Measurements from ENCODE around the gene CD99.
"Not testable (repeated sequence)": the region's sequence is repeated elsewhere in the genome, so short reads cannot be mapped to it uniquely, and the experiment has no call there.

Gene CD99

DNA sequence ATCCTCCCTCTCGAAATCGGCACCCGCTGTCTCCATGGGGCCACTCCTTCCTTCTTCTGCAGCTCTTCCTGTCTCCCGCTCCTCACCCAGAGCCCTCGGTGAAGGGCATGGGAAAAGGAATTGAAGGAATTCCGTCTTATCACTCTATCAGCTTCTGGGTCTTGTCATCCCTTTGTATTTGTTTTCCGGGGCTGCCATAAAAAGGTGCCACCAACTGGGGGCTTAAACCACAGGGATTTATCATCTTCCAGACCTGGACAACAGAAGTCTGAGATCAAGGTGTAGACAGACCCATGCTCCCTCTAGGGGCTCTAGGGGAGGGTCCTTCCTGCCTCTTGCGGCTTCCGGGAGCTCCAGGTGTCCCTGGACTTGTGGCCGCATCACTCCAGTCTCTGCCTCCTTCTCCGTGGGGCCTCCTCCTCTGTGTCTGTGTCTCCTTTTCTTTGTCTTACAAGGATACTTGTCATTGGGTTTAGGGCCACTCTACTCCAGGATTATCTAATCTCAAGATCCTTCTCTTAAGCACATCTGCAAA is 24.0 kb downstream of the CD99 start:
- H3K4me1 Mint-ChIP-seq: peaks cover 6% of the 10 kb centered on the region
- H3K4me3 Mint-ChIP-seq: no peak overlapping the region
- no peak overlapping the region for H3K27ac Mint-ChIP-seq
- DNase-seq: no peak
- H3K9me3 Mint-ChIP-seq: no peaks in the 10 kb centered on the region
- H3K27me3 Mint-ChIP-seq (ENCODE audit: low read depth, poor library complexity): no peaks in the 10 kb centered on the region
- TF ChIP-seq, protein P1, sequence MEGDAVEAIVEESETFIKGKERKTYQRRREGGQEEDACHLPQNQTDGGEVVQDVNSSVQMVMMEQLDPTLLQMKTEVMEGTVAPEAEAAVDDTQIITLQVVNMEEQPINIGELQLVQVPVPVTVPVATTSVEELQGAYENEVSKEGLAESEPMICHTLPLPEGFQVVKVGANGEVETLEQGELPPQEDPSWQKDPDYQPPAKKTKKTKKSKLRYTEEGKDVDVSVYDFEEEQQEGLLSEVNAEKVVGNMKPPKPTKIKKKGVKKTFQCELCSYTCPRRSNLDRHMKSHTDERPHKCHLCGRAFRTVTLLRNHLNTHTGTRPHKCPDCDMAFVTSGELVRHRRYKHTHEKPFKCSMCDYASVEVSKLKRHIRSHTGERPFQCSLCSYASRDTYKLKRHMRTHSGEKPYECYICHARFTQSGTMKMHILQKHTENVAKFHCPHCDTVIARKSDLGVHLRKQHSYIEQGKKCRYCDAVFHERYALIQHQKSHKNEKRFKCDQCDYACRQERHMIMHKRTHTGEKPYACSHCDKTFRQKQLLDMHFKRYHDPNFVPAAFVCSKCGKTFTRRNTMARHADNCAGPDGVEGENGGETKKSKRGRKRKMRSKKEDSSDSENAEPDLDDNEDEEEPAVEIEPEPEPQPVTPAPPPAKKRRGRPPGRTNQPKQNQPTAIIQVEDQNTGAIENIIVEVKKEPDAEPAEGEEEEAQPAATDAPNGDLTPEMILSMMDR (IDR thresholded peaks at IDR 0.05): no peak
- peaks cover 29% of the 10 kb centered on the region for H3K36me3 Mint-ChIP-seq (ENCODE audit: low read depth)

DNA sequence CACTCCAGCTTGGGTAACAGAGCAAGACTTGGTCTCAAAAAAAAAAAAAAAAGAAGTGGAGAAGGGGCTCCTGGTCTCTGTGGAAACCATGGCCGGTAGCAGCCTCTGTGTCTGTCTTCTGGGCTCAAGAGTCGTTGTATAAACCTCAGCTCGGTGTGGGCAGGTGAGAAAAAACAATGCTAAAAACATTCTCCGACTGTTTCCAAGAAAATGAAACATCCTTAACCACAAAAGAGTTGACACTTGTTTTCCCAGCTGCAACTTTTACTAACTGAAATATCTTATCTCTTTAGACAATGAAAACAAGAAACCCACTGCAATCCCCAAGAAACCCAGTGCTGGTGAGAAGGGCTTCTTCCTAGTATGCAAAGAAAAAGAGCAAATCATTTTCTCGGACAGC is 26.2 kb downstream of the CD99 start:
- no peaks in the 10 kb centered on the region for H3K9me3 Mint-ChIP-seq
- no peak for DNase-seq
- no peak overlapping the region for H3K4me3 Mint-ChIP-seq
- H3K4me1 Mint-ChIP-seq: no peaks in the 10 kb centered on the region
- peaks cover 4% of the 10 kb centered on the region for H3K27me3 Mint-ChIP-seq (ENCODE audit: low read depth, poor library complexity)
- peaks cover 41% of the 10 kb centered on the region for H3K36me3 Mint-ChIP-seq (ENCODE audit: low read depth)
- H3K27ac Mint-ChIP-seq: no peak overlapping the region
- TF ChIP-seq, protein P1 (IDR thresholded peaks at IDR 0.05): no peak

GRCh38 chrX:2718821-2719220 is 27.7 kb downstream of the CD99 start:
- H3K36me3 Mint-ChIP-seq (ENCODE audit: low read depth): peaks cover 56% of the 10 kb centered on the region
- H3K4me3 Mint-ChIP-seq: no peak overlapping the region
- no peak for DNase-seq
- TF ChIP-seq, protein P1 (IDR thresholded peaks at IDR 0.05): no peak
- H3K9me3 Mint-ChIP-seq: no peaks in the 10 kb centered on the region
- H3K27ac Mint-ChIP-seq: peak overlapping the region; percentile 78
- H3K27me3 Mint-ChIP-seq (ENCODE audit: low read depth, poor library complexity): peaks cover 4% of the 10 kb centered on the region
- no peaks in the 10 kb centered on the region for H3K4me1 Mint-ChIP-seq

GRCh38 chrX:2719774-2720447 is 28.8 kb downstream of the CD99 start:
- Mint-ChIP-seq H3K27ac (no peak overlapping the region), H3K9me3 (peaks cover 3% of the 10 kb centered on the region), H3K27me3 (ENCODE audit: low read depth, poor library complexity) (peaks cover 4% of the 10 kb centered on the region), H3K4me1 (no peaks in the 10 kb centered on the region), H3K4me3 (no peak overlapping the region), H3K36me3 (ENCODE audit: low read depth) (peaks cover 62% of the 10 kb centered on the region)
- DNase-seq: no peak
- TF ChIP-seq, protein P1 (IDR thresholded peaks at IDR 0.05): no peak

- H3K4me1 Mint-ChIP-seq: peaks cover 10% of the 10 kb centered on the region
- TF ChIP-seq, protein P1 (IDR thresholded peaks at IDR 0.05): no peak
- H3K9me3 Mint-ChIP-seq: peaks cover 6% of the 10 kb centered on the region
- H3K36me3 Mint-ChIP-seq (ENCODE audit: low read depth): peaks cover 81% of the 10 kb centered on the region
- DNase-seq: no peak
- H3K27me3 Mint-ChIP-seq (ENCODE audit: low read depth, poor library complexity): peaks cover 4% of the 10 kb centered on the region
- H3K27ac Mint-ChIP-seq: peak overlapping the region; percentile 51
- no peak overlapping the region for H3K4me3 Mint-ChIP-seq
These were observed 32.3 kb downstream of the CD99 start for GRCh38 chrX:2723286-2723879.

DNA sequence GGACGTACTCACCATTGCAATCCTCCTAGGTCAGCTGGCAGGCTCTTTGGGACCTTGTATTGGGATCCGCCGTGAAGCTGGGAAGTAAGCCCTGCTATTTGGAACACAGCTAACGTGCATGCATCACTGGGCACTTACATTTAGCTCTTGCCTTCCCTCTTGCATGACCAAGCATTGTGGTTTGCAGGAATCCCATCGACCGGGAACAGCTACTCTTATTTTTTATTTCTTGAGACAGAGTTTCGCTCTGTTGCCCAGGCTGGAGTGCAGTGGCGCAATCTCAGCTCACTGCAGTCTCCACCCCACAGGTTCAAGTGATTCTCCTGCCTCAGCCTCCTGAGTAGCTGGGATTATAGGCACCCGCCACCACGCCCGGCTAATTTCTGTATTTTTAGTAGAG is 36.2 kb downstream of the CD99 start:
- not testable (repeated sequence) for H3K27me3 Mint-ChIP-seq (ENCODE audit: low read depth, poor library complexity); DNase-seq; H3K9me3 Mint-ChIP-seq; H3K4me3 Mint-ChIP-seq
- Mint-ChIP-seq H3K27ac (peak overlapping the region; percentile 66), H3K36me3 (ENCODE audit: low read depth) (peaks cover 85% of the 10 kb centered on the region), H3K4me1 (peaks cover 10% of the 10 kb centered on the region)

Measured in nephron progenitor cell (in vitro differentiated cells).